GM18526 (cell line): Measurements from ENCODE around the gene HSD17B1.

ENCODE experiments used
- POLR2A ChIP-seq: IDR thresholded peaks from 3 replicates; pipeline ENCODE4 v1.6.1; 2011; ENCODE audit not compliant: insufficient read length; ENCODE audit errors: extremely low read depth

HSD17B1 gene

DNA sequence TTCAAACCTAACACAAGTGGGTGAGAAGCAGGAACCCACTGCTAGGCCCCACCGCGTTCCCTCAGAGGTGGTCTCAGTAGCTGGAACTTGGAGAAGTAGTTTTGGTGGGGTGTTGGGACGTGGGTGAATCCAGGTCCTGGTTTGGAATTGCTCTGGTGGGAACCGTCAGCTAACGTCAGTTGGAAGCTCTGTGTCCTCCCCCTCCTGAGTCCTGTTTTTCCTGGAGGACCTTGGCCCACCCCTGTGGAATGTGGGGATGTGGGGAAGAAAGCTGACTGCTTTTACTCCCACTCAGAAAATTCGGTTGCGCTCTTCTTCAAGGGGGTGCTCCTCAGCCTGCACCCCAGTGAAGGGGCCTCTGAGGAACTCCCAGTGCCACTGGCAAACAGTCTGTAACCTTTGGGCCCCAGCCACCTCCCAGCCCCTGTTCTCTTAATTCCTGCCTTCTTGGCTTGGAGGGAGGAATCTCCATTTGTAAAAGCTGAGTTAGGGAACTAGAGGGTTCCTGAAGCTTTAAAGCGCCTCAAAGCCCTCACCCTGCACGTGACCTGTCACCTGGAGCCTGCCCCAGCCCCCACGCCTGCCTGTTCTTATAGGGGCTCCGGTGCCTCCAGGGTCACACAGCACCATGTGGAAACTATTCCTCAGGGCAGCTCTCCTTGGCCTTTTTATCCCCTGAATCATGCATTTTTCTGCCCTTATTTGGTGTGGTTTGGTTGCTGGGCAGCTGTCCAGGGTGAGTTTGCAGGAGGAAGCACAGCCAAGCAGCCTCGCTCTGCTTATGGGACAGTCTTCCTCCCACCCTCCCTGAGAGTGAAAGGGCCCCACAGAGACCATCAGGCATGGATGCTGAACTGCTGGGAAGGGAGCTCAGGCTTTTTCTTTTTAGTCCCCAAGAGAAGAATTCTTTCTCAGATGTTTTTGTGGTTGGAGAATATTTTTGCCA is 32.9 kb upstream of the HSD17B1 start:
- no peak for TF ChIP-seq POLR2A

DNA sequence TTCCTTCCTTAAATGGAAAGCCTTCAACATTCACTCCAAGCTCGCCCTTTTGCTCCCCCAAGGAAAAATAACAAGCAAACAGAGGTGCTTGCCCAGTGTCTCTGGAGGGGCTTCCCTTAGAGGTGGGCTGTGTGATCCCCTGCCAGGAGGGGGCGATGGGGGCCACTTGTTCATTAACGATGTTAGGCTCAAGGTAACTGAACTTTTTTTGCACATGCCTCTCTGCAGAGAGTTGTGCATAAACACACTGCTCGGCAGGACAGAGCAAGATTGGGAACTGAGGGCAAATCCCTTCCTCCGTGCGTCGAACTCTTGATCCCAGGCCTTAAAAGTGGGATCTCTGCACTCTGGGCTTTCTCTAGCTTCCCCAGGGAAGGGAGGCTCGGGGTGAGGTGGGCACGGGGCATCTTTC is 32.2 kb upstream of the HSD17B1 start:
- TF ChIP-seq POLR2A, result no peak

- TF ChIP-seq POLR2A, result no peak
Measured at GRCh38 chr17:42521036-42521435, 31.7 kb upstream of the HSD17B1 start.

GRCh38 chr17:42521666-42522262 is 31.0 kb upstream of the HSD17B1 start:
- TF ChIP-seq POLR2A, result no peak

DNA sequence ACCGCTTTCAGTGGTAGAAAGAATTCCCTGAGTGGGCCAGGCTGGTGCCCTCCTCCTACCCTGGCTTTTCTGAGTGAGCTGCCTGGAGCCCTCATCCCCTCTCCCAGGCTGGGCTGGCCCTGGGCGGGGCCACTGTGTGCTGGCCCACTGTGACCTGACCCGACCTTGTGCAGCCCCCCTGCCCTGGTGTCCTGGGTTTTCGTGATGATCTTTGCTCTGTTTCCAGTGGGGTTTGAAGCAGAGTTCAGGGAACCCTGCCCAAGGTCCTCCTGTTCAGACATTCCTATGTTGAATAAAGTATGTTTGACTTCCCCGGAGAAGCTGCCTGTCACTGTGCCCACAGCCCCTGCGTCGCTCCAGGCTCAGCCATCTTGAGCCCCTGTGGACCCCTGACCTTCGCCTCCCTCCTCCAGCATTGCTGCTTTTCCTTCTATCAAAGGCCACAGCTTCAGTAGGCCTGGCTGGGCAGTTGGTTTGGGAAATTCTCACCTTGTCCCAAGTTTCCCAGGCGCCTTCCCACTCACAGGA is 30.4 kb upstream of the HSD17B1 start:
- no peak for TF ChIP-seq POLR2A

- TF ChIP-seq POLR2A, result no peak
Measured at GRCh38 chr17:42522798-42523278, 29.9 kb upstream of the HSD17B1 start.

DNA sequence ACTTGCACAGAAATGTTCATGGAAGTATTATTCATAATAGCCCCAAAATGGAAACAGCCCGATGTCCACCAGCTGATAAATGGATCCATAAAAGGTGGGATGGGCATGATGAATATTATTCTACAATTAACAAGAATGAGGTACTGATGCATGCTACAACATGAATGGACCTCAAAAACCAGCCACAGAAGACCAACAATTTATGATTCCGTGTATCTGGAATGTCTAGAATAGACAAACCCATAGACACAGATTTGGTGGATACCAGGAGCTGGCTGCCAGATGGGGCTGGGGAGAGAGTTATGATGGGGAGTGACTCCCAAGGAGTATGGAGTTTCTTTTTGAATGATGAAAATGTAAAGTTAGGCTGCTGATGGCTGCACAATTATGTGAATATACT is 27.5 kb upstream of the HSD17B1 start:
- TF ChIP-seq POLR2A, result no peak

GRCh38 chr17:42526031-42526444 is 26.7 kb upstream of the HSD17B1 start:
- no peak for TF ChIP-seq POLR2A

GRCh38 chr17:42527932-42528331 is 24.8 kb upstream of the HSD17B1 start:
- no peak for TF ChIP-seq POLR2A

GRCh38 chr17:42529061-42529460 is 23.7 kb upstream of the HSD17B1 start:
- TF ChIP-seq POLR2A, result no peak

GRCh38 chr17:42530952-42531454 is 21.7 kb upstream of the HSD17B1 start:
- TF ChIP-seq POLR2A, result no peak

GRCh38 chr17:42531455-42532354 is 21.0 kb upstream of the HSD17B1 start:
- peak; percentile 19 for TF ChIP-seq POLR2A

DNA sequence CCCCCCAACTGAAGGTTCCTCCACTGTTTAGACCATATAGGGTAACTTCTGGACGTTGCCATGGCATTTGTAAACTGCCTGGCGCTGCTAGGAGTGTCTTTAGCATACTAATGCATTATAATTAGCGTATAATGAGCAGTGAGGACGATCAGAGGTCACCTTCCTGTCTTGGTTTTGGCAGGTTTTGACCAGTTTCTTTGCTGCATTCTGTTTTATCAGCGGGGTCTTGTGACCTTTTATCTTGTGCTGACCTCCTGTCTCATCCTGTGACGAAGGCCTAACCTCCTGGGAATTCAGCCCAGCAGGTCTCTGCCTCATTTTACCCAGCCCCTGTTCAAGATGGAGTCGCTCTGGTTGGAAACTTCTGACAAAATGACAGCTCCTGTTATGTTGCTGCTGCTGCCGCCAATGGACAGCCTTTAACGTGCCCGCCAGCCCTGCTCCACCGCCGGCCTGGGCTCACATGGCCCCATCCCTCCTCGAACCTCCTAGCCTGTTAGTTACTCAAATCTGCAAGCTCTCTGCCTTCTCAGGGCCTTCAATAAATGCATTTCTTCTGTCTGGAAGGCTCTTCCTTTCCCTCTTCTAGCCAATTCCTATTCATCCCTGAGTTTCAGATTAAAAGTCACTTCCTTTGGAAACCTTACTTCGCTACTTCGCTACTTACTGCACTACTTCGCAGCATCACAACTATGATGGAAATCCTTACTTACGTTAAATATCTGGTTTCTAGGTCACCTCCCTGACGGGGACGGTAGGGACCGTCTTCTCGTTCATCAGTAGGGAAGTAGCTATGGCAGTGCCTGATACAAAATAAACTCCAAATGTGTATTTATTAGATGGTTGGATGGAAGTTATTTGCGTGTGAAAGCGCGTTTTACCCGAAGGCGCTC is 17.3 kb upstream of the HSD17B1 start:
- TF ChIP-seq POLR2A, result no peak

DNA sequence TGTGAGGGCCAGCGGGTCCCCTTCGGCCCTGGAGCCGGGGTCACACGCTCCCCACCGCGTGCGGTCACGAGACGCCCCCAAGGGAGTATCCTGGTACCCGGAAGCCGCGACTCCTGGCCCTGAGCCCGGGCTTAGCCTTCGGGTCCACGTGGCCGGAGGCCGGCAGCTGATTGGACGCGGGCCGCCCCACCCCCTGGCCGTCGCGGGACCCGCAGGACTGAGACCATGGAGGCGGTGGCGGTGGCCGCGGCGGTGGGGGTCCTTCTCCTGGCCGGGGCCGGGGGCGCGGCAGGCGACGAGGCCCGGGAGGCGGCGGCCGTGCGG is 16.7 kb upstream of the HSD17B1 start, which contains the start of gene NAGLU:
NAGLU (plus strand) TSS at position 194 of the 324 bp plus-strand sequence; CDS start at position 226, 32 bp downstream.
- TF ChIP-seq POLR2A, result peak; percentile 77
